Measurements from ENCODE around the gene ACP5. TPM values are rescaled to one million over a fixed set of nuclear protein-coding genes. Genes with fewer than 3 reads are reported as not detected.

Gene ACP5
- total and polyA plus RNA-seq, 11 donors, result 0.56 to 54.1 (median 2.8) TPM

GRCh38 chr19:11597202-11598102 lies 20.0 kb upstream of the ACP5 start, which contains the start of gene ZNF627:
ZNF627 (plus strand) TSS chr19:11597483; CDS start chr19:11597628, 145 bp downstream.
- DNase-seq (peak; percentile 99 to 100 (median 99)), ATAC-seq (peak; percentile 100)
- Histone ChIP-seq H3K9me3 (no peaks in the 10 kb centered on the region), H3K27ac (peak within 1 kb of the TSS; percentile 44 to 95 (median 91)), H3K4me1 (peaks cover 0 to 19% (median 12%) of the 10 kb centered on the region in 12 donors), H3K4me3 (peak within 1 kb of the TSS; percentile 70 to 99 (median 88)), H3K36me3 (peaks cover 0 to 4% (median 0%) of the 10 kb centered on the region in 9 donors), H3K27me3 (no peaks in the 10 kb centered on the region)
- WGBS, 4 donors, result 0 to 1% (median 0%) methylated on average over 35 to 67 of the region's 67 CpGs
- TF ChIP-seq, protein P1, sequence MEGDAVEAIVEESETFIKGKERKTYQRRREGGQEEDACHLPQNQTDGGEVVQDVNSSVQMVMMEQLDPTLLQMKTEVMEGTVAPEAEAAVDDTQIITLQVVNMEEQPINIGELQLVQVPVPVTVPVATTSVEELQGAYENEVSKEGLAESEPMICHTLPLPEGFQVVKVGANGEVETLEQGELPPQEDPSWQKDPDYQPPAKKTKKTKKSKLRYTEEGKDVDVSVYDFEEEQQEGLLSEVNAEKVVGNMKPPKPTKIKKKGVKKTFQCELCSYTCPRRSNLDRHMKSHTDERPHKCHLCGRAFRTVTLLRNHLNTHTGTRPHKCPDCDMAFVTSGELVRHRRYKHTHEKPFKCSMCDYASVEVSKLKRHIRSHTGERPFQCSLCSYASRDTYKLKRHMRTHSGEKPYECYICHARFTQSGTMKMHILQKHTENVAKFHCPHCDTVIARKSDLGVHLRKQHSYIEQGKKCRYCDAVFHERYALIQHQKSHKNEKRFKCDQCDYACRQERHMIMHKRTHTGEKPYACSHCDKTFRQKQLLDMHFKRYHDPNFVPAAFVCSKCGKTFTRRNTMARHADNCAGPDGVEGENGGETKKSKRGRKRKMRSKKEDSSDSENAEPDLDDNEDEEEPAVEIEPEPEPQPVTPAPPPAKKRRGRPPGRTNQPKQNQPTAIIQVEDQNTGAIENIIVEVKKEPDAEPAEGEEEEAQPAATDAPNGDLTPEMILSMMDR (IDR thresholded peaks at IDR 0.05), result peak in 6 of 12 donors; percentile 5 to 47 (median 27)
- peak; percentile 80 to 96 for TF ChIP-seq POLR2A (IDR thresholded peaks at IDR 0.05)
- intact Hi-C loops (cut with DNase I), result loop anchor here in 3 of 10 donors (5.0 to 10.0 kb wide), 3 partner anchors 40 to 223 kb away; partner anchors contain the start of genes ELOF1 (in 1 of the 3), SWSAP1 (in 1 of the 3) and ZNF653 (in 1 of the 3)

- 69 to 81% (median 76%) methylated on average over 10 of the region's 10 CpGs for WGBS, 4 donors
- DNase-seq, result no peak
- H3K27ac ChIP-seq, result no peak overlapping the region
- no peak overlapping the region for H3K4me3 ChIP-seq
- peaks cover 0 to 19% (median 12%) of the 10 kb centered on the region in 12 donors for H3K4me1 ChIP-seq
- H3K36me3 ChIP-seq, result peaks cover 0 to 4% (median 0%) of the 10 kb centered on the region in 9 donors
- H3K27me3 ChIP-seq, result no peaks in the 10 kb centered on the region
- TF ChIP-seq, protein P1 (IDR thresholded peaks at IDR 0.05), result no peak
- no peak for TF ChIP-seq POLR2A (IDR thresholded peaks at IDR 0.05)
- intact Hi-C loops (cut with DNase I), result loop anchor here in 3 of 10 donors (5.0 to 10.0 kb wide), 3 partner anchors 39 to 221 kb away; partner anchors contain the start of genes ELOF1 (in 1 of the 3), SWSAP1 (in 1 of the 3) and ZNF653 (in 1 of the 3)
- no peaks in the 10 kb centered on the region for H3K9me3 ChIP-seq
- no peak for ATAC-seq
Observed at GRCh38 chr19:11596156-11596555, 18.7 kb upstream of the ACP5 start.

DNA sequence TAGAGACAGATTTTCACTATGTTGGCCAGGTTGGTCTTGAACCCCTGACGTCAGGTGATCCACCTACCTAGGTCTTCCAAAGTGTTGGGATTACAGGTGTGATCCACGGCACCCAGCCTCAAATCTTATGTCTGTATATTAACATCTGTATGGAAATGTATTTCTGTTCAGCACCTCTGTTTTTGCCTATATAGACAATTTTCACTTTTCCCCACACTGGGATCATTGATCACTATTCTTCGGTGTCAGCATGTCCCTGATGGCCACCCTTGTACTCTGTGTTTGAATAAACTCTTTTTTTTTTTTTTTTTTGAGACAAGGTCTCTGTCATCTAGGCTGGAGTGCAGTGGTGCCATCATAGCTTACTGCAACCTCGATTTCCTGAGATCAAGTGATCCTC lies 16.6 kb upstream of the ACP5 start:
- Histone ChIP-seq H3K4me3 (no peak overlapping the region), H3K36me3 (peaks cover 0 to 2% (median 0%) of the 10 kb centered on the region in 9 donors), H3K4me1 (peaks cover 0 to 18% (median 10%) of the 10 kb centered on the region in 12 donors), H3K9me3 (no peaks in the 10 kb centered on the region), H3K27ac (no peak overlapping the region), H3K27me3 (no peaks in the 10 kb centered on the region)
- intact Hi-C loops (cut with DNase I), result loop anchor here in 2 of 10 donors (10.0 kb wide), 2 partner anchors 89 to 219 kb away; partner anchors contain the start of genes SWSAP1 (in 1 of the 2) and ZNF653 (in 1 of the 2)
- 82 to 85% (median 84%) methylated on average over 4 of the region's 4 CpGs for WGBS, 4 donors
- no peak for TF ChIP-seq POLR2A (IDR thresholded peaks at IDR 0.05)
- TF ChIP-seq, protein P1 (IDR thresholded peaks at IDR 0.05), result no peak
- DNase-seq, result no peak
- no peak for ATAC-seq
